GM18873 (cell line): Measurements from ENCODE around the gene SH3RF2.

ENCODE experiments used
- ATAC-seq: cut with Tn5 transposase; IDR thresholded peaks from one replicate; pipeline ENCODE4 v1.9.1; 2021; ENCODE audit warnings: mild to moderate bottlenecking, moderate library complexity, moderate number of reproducible peaks; ENCODE audit not compliant: unreplicated experiment, low FRiP score

SH3RF2 gene

DNA sequence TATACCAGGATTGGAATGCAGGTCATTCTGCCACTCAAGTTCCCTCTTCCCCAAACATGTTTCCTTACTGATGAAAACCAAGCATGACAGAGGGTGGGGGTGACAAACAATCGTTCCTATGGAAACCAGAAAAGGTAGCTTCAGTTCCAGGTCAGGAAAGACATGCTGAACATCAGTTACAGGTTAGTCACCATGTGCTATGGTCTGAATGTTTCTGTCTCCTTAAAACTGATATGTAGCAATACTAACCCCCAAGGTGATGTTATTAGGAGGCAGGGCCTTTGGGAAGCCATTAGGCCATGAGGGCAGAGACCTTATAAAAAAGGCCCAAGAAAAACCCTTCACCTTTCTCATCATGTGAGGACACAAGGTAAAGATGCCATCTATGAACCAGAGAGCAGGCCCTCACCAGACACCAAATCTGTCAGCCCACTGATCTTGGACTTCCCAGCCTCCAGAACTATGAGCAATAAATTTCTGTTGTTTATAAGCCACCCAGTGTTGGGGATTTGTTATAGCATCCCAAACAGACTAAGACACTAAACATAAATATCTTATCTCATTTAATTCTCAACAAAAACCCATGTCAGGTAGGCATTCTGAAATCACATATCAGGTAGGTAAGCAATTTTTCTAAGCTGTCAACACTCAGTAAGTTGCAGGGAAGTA lies 15.7 kb upstream of the SH3RF2 start:
- no peak for ATAC-seq

DNA sequence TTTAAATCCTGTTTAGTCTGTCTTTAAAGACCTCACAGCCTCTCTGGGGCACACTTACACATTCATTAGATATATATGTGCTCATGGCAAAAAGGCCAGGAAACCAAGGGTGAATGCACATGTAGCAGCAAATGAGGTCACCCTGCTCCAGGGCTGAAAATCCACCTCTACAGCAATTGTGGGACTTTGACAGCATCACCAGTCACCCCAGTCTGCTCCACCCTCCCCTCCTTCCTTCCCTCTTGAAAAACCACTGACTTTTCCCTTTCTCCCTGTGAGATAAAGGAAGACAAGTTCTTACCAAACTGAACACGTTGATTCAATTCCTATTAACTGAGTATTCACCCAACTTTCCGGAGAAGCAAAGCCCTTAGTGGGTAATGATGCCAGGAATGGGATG lies 15.2 kb upstream of the SH3RF2 start:
- ATAC-seq = no peak

DNA sequence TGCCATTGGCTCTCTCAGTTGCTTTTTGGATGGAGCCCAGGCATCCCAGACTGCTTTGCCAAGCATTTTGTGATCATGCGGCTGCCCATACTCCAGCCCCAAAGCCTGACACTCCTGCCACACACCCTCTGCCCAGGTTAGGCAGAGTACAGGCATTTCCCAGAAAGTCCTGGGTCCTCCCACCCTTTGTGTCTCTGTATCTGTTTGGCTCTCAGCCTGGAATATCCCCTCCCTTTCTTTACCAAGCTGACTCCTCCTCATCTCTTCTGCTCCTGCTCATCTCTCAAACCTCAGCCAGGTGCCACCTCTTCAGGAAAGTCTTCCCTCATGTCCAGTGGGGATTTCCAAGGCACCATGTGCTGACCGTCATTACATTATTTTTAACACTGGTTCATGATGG lies 14.3 kb upstream of the SH3RF2 start:
- ATAC-seq = no peak

DNA sequence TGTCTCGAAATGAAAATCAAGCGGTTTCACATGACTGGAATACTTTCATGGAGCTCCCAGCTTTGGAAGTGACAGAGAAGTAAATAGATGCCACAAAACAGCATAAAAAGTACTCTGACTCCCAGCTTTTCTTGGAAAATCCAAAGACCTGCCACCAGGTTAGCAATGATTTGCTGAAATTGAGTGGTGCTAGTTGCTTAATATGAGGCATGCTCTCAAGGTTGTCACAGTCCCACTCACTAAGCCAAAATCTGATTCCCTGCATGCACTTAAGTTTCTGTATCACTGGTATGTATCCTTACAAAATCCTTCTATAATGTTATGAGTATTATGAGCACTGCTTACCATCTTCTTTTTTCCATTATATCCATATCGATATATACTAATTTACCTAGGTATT lies 13.0 kb upstream of the SH3RF2 start:
- no peak for ATAC-seq

DNA sequence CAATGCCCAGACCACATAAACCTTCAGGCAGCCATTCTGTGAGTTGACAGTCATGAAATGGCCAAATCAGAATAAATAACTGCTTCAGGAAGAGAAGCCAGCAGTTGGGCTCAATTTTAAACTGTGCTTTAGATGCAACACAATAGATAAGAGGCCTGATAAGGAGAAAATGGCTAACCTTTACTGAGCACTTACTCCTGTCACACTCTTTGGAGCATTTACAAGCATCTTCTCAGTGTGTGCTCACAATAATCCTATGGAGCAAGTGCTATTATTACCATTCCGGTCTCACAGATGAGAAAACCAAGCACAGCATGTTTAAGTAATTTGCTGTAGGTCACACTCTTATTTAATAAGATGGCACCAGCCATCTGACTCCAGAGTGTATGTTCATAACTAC lies 11.5 kb upstream of the SH3RF2 start:
- ATAC-seq = no peak

DNA sequence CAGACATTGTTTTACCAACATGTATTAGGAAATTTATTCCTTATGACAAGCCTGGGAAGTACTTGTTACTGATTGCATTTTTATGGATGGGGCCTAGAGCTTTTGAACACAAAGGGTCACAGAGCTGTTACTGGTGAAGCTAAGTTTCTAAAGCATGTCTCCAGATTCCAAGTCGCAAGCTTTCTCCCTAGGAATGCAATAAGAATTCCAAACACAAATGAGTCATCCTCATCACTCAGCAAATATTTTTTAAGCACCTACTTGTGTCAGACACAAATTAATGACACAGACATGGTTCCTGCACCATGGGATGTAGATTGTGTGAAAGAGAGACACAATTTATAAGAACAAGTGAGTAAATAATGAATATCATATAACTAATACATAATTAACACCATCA lies 11.0 kb upstream of the SH3RF2 start:
- no peak for ATAC-seq

DNA sequence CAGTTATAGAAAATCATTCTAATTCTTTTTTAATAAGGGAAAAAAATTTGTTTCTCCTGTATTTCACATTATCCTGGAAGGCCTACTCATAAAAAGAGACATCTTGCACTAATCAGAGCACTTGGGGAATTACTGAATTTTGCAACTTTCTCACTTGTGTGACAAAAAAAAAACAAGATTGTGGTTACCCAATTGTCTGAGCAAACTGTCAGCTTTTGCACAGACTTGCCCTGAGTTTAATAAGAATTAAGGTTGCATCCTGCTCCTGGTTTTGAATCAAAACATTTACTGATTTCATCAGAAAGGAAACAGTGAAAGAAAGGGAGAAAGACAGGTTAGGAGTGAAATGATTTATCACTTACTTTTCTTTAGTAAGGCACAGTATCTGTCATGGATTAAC lies 10.6 kb upstream of the SH3RF2 start:
- no peak for ATAC-seq

DNA sequence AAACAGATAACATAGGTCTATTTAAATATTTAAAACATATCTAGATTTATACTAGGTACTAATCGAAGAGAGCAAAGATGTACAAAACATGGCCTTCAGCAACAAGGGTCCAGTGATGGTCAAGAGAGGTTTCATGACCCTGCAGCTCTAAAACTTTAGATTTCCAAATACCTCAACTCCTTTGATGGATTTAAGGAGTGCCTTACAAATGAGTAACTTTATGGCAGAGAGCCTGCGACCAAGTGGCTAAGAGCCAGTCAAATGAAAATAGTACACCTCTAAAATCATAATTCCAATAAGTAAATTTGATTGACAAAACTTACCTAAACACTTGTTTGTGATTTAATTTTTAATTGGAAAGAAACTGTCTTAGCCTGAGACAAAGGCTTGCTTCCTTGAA lies 4.7 kb upstream of the SH3RF2 start:
- ATAC-seq = no peak

DNA sequence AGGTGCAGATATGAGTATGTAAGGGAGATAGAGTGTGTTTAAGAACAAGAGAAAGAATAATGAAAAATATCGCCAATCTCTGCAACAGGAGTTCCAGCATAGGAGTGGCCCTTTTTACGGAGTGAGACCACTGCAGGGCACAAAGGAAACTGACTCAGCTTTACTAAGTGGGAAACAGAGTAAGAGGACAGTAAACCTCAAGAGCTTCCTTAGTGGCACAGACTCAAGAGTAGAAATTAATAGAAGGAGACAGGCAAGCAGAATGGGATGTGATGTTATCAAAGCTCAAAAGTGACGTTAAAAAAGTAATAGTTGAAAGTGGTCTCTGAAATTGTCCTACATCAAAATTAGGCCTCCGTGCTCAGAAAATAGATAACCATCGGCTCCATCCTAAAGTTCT lies 2.1 kb upstream of the SH3RF2 start:
- ATAC-seq = no peak

DNA sequence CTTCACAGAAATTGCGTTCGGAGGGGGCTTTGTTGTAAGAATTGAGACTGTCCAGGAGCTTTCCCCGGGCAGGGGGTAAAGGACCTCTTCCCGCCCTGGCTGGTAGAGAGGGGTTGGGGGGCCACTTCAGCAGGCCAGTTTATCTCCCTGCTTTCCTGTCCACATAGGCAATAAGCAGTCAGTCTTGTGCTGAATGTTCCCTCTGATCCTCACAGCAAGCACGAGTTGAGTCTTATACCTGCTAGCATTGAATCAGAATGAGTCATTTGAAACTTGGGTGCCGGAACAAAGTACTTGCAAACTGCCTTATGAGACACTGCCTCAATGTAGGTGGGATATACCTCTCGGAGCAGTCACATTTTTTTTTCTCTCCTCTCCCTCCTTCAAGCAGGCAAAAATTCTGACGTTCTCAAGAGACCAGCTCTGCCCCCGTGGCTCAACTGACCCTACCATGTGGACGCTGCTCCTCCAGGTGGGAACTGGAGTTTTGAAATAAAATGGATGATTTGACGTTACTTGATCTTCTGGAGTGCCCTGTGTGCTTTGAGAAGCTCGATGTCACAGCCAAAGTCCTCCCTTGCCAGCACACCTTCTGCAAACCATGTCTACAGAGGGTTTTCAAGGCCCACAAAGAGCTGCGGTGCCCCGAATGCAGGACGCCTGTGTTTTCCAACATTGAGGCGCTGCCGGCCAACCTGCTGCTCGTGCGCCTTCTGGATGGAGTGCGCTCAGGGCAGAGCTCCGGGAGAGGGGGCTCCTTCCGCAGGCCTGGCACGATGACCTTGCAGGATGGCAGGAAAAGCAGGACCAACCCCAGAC lies 1.3 kb downstream of the SH3RF2 start:
- ATAC-seq = no peak

DNA sequence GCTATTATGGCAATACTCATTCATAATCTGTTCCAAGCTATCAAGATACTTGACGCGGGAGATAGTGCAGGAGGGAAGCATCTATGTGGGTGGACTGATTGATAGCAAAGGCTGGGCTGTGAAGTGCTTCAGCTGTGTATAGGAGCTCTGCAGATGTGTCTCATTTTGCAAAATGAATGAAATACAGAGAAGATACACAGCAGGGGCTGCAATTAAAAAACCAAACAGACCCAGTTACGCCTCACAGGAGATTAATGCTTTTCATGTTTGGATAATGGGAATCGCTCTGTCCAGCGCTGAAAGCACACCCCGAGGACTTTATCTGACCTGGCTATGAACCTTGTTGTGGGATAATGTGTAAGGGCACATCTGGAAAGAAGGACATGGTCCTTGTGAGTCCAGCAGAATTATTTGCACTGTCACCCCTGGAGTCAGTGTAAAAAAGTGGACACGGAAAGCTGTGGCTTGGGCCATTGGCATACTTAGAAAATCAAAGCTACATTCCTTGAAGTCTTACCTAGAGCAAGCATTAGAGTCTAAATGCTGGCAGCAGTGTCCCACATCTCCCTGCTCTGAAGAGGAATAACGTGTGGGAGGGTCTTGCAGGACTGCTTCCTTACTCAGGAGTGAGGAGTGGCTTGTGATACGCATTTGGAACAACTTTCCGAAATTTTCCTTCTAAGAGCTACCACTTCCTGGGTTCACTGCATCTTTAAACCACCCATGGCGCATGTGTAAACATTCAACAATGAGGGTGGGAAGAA lies 2.6 kb downstream of the SH3RF2 start:
- ATAC-seq = no peak

DNA sequence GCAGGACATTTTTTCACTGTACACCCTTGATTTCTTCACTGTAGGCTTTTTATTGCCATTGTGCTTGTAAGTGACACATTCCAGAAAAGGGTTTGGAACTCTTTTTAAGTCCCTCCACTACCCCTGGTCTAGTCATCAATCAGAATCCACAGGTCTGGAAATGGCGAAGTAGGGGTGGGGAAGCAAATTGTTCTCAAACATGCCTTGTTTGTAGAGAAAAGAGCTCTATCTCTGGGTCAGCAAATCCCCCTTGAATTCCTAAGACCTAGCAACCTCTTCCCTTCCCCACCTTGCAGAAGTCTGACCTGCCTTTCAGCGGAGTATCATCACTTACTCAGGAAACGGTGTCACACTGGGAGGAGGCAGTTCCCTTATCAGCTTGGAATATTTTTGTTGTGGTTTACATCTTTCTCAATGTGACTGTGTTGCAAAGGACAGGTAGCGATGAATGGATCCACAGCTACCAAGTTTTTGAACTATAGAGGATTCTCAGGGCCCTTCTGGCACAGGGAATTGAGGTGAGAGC lies 3.2 kb downstream of the SH3RF2 start:
- ATAC-seq = no peak

DNA sequence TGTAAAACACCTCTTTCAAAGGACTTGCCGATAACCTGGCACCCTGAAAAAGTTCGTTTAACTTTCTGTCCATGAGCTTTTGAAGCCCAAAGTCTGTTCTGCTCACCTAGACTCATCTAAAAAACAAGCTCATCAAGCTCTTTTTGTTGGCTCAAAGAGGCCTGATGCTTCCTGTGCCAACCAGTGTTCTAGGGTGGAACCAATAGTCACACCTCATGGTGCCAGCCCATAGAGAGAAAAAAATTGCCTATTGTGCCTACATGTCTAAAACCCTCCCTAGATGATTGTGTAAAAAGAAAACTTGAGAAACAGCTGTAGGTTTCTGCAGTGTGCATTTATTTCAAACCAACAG lies 4.7 kb downstream of the SH3RF2 start:
- ATAC-seq = no peak

DNA sequence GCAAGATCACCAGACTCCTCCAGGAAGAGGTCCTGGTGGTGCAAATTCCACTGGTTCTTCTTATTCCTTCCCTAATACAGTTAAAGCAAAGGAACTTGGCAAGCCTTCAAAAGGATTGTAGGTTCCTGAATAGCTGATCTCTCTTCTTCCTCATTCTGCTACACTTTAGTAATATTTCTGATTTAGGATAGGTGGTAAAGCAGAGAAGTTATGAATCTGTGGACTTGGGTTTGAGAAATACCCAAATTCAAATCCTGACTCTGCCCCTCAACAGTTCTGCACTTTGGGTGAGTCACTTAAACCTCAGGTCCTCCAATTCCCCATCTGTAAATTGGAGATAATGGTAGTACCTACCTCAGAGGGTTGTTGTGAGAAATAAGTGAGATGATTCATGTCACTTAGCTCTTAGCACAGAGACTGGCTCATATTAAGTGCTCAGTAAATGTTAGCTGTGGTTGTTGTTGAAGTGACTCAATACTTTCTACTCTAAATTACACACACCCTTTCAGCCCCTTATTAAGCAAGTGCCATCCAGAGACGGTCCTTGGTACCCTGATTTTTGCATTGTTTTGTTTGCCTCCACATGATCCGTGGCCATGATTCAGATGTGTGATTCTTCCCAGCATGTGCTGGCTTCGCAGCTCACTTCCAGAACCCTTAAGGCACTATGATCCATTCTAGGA lies 5.2 kb downstream of the SH3RF2 start:
- ATAC-seq = no peak

DNA sequence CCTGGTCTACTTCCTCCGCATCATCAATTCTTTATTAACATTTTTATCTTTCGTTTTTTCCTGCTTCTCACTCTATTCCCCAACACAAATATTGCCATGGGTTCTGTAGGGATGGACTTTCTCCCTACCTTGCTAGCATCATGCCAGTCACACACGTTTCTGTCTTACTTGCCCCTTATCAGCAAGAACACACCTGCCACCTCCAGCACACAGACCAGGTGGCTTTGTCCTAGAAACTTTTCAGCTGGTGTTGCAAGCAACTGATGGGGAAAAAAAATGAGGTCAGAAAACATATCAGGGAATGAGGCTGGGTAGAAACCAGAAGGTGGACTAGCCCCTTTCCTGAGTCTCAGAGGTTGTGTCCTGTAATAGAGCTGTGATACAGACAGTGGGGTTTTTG lies 5.8 kb downstream of the SH3RF2 start:
- no peak for ATAC-seq

DNA sequence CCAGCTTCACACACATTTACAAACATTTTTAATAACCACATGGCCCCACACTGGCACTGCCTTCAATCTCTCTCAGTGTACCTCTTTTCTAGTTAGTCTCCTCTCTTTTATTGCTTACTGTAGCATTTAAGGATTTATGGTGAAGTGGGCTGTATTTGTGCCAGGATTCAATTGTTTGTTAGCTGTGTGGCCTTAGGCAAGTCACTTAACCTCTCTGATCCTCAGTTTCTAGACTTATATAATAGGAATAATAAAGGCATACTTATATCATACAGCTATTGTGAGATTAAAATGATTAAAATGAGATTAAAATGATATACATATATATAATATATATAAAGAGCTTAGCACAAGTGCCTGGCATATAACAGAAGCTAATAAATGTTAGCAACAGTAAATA lies 6.4 kb downstream of the SH3RF2 start:
- ATAC-seq = no peak

DNA sequence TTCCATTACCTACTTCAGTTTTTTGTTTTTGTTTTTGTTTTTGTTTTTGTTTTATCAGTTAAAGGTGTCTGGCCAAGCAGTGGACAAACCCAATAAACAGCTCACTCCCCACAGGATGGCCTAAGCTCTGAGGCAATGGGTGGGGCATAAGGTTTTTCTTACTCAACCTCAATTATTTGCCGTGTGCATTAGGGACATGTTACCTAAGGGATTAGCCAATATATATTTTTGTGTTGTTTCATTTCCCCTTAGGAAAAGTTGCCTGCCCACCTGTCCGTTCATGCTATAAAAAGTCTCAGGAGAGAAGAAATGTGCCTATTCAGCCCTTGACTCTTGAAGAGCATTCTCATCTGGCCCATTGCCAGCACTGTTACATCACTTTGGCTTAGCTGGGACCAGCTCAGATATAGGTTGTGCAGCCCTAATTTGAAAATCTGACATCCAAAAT lies 7.3 kb downstream of the SH3RF2 start:
- no peak for ATAC-seq

DNA sequence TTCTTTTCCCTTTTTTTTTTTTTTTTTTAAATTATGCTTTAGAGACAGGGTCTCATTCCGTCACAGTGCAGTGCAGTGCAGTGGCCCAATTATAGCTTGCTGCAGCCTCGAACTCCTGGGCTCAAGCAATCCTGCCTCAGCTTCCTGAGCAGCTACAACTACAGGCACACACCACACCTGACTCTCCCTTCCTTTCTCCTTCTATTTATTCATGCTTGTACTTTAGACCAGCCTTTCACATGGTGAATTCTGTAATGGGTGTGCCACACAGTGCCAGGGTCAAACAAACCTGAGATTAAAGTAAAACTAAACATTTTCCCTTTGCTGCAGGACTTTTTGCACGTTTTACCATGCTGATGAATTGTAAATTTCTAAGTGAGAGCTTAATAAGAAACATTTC lies 8.0 kb downstream of the SH3RF2 start:
- ATAC-seq = no peak

DNA sequence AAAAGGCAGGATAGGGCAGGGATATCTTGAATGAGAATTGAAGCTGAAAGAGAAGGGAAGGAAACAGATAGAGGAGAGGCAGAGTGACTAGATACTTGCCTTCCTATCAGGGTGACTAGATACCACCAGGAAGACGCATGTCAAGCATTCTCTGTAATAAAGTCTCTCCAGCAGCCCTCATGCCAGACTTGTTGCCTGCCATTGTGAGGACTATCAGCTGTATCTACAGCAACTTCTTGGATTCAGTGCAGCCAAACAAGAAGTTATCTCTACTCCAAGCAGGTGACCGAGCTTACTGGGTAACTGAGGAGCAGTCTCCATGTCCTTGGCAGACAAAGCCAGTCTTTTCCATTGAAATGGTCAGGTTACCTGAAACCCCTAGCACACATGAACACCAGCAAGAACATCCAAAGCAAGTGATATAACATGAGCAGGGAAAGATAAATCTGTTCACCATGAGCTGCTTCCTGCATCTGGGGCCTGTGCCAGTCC lies 9.3 kb downstream of the SH3RF2 start:
- no peak for ATAC-seq

DNA sequence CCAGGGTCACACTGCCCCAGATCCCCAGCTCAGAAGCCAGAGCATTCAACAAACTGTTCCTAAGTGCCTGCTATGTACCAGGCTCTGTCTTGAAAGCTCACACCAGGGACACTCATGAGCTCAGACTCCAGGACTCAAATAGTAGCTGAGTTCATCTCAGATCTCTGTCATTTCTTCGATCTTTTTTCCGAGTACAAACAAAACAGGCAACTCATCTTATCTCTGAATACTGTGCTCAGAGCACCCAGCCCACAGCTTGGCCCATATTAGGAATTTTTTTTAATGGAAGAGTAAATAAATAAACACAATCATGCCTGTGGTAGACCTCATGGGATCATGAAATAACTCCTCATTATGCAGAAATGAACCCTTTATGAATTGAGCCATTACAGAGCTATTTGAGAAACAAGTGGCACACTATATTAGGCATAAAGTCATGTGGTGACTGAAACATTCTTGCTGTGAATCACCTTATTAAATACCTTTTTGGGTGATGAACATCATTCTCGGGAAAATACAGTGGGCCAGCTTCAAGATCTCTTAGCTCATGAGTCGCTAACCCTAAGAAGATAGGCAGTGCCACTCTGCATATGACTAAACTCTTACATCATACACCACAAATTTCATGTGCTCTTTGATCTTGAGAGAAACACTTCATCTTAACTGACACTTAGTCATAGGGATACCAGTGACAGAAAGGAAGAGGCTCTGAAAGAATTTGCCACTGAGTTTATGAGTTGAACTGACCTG lies 9.9 kb downstream of the SH3RF2 start:
- peak; percentile 94 for ATAC-seq
